Fibroblast of the conjunctiva (primary cell): ENCODE data around the gene DAB2.
"Not testable (repeated sequence)": the region's sequence is repeated elsewhere in the genome, so short reads cannot be mapped to it uniquely, and the experiment has no call there.

Experiments
- DNase-seq: peaks from one replicate; pipeline ENCODE4 v3.0.0-alpha.2; 2010; ENCODE audit warnings: low read depth

The DAB2 gene

GRCh38 chr5:39420482-39421145 is 4.2 kb downstream of the DAB2 start:
- DNase-seq = peak; percentile 79

- no peak for DNase-seq
Measured at GRCh38 chr5:39419796-39420195, 5.0 kb downstream of the DAB2 start.

GRCh38 chr5:39417979-39418378 is 6.8 kb downstream of the DAB2 start:
- no peak for DNase-seq

GRCh38 chr5:39415201-39415600 is 9.6 kb downstream of the DAB2 start:
- DNase-seq = no peak

- no peak for DNase-seq
Measured at GRCh38 chr5:39414426-39414825, 10.4 kb downstream of the DAB2 start.

- DNase-seq = no peak
Measured at GRCh38 chr5:39413771-39414170, 11.0 kb downstream of the DAB2 start.

- DNase-seq = no peak
Measured at GRCh38 chr5:39412721-39413394, 11.9 kb downstream of the DAB2 start.

GRCh38 chr5:39411985-39412384 is 12.8 kb downstream of the DAB2 start:
- no peak for DNase-seq

- no peak for DNase-seq
Measured at GRCh38 chr5:39411061-39411460, 13.7 kb downstream of the DAB2 start.

GRCh38 chr5:39409033-39409432 is 15.7 kb downstream of the DAB2 start:
- DNase-seq = no peak

- DNase-seq = no peak
Measured at GRCh38 chr5:39405083-39405843, 19.5 kb downstream of the DAB2 start.

GRCh38 chr5:39403761-39404160 is 21.0 kb downstream of the DAB2 start:
- DNase-seq = not testable (repeated sequence)

GRCh38 chr5:39402140-39402539 is 22.6 kb downstream of the DAB2 start:
- not testable (repeated sequence) for DNase-seq

- DNase-seq = no peak
Measured at GRCh38 chr5:39400713-39401578, 23.8 kb downstream of the DAB2 start.

GRCh38 chr5:39399135-39400036 is 25.4 kb downstream of the DAB2 start:
- peak; percentile 97 for DNase-seq

GRCh38 chr5:39396843-39397242 is 27.9 kb downstream of the DAB2 start:
- no peak for DNase-seq

- no peak for DNase-seq
Measured at GRCh38 chr5:39395521-39395920, 29.3 kb downstream of the DAB2 start.

- DNase-seq = peak; percentile 38
Measured at GRCh38 chr5:39394946-39395345, 29.8 kb downstream of the DAB2 start.

GRCh38 chr5:39390945-39391344 is 33.8 kb downstream of the DAB2 start:
- no peak for DNase-seq

GRCh38 chr5:39387293-39387692 is 37.5 kb downstream of the DAB2 start:
- DNase-seq = no peak

GRCh38 chr5:39384271-39384670 is 40.5 kb downstream of the DAB2 start:
- DNase-seq = no peak
